ENCODE measurements around the gene SSR4.
"Not testable (repeated sequence)": the region's sequence is repeated elsewhere in the genome, so short reads cannot be mapped to it uniquely, and the experiment has no call there.

SSR4 gene

DNA sequence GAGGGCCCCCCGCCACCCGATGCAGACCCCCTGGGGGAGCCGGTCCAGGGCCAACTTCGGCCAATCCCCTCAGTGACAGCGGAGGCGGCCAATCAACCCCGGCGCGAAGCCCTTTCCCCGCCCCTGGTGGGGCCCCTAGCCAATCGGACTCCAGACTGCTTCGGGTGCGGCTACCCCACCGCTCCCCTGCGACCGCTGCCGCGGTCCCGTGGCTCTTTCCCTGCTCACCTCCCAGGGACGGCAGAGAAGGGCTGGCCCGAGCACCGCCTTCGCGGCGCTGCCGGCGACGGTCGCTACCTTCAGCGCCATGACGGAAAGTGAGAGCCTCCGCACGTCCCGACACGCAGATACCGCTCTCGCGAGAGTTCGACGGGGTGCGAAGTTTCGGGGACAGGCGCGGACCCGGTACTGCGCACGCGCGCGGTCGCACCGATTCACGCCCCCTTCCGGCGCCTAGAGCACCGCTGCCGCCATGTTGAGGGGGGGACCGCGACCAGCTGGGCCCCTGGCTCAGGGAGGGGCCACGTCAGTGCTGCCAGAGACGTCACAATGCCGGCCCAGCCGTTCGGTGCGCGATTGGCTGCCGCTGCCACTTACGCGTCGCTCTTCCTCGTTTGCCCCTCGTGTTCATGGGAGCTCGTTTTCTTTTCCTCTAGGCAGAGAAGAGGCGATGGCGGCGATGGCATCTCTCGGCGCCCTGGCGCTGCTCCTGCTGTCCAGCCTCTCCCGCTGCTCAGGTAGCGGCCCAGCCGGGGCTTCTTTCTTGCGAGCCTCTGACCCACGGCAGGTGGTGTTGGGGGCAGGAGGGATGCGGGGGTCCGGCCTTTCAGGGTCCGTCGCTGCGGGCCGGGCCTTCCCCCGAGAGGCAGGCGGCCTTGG lies at the start of gene SSR4, which contains the start of gene IDH3G:
Gene SSR4 (plus strand): TSS at position 651 of the 879 bp plus-strand sequence. CDS start 20 bp downstream, at position 671.
Gene IDH3G (minus strand): TSS at position 358 of the 879 bp plus-strand sequence. CDS start 49 bp downstream, at position 309.
- peak; percentile 96 for DNase-seq (ENCODE audit: low read depth)
- peak within 1 kb of the TSS; percentile 77 for H3K4me3 ChIP-seq (replicated peaks; ENCODE audit: low read depth, low read length)
- TF ChIP-seq, protein P1, sequence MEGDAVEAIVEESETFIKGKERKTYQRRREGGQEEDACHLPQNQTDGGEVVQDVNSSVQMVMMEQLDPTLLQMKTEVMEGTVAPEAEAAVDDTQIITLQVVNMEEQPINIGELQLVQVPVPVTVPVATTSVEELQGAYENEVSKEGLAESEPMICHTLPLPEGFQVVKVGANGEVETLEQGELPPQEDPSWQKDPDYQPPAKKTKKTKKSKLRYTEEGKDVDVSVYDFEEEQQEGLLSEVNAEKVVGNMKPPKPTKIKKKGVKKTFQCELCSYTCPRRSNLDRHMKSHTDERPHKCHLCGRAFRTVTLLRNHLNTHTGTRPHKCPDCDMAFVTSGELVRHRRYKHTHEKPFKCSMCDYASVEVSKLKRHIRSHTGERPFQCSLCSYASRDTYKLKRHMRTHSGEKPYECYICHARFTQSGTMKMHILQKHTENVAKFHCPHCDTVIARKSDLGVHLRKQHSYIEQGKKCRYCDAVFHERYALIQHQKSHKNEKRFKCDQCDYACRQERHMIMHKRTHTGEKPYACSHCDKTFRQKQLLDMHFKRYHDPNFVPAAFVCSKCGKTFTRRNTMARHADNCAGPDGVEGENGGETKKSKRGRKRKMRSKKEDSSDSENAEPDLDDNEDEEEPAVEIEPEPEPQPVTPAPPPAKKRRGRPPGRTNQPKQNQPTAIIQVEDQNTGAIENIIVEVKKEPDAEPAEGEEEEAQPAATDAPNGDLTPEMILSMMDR (IDR thresholded peaks at IDR 0.05; ENCODE audit: low read length, missing control alignments), result no peak

DNA sequence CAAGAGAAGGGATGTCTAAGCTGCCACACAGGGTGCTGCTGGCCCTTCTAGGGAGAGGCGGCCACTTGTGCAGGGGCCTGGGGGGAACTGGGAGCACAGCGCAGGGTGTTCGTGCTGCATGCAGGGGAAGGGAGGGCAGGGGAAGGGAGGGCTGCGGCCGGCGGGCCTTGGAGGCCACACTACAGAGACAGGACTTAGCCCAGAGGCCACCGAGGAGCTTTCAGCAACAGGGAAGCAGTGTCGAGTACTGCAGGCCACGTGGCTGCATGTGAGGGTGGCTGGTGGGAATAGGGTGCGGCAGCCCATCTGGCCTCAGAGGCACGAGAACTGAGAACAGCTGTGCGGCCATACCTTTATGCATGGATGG lies 49.4 kb upstream of the SSR4 start:
- DNase-seq (ENCODE audit: low read depth); H3K4me3 ChIP-seq (replicated peaks; ENCODE audit: low read depth, low read length): not testable (repeated sequence)

DNA sequence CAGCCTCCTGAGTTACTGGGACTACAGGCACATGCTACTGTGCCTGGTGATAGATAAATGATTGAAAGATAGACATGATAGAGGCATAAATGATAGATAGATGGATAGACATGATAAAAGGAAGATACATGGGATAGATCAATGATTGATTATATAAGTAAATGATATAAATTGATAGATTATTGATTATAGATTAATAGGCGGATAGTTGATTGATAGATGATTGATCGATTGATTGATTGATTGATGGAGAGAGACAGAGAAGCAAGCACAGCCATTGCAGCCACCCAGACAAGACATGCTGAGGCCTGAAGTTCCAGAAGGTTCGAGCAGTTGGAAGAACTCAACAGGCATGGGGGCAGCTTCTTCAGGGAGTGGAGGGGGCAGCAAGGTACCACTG lies 48.1 kb upstream of the SSR4 start:
- H3K4me3 ChIP-seq (replicated peaks; ENCODE audit: low read depth, low read length), result no peak overlapping the region
- DNase-seq (ENCODE audit: low read depth), result no peak

DNA sequence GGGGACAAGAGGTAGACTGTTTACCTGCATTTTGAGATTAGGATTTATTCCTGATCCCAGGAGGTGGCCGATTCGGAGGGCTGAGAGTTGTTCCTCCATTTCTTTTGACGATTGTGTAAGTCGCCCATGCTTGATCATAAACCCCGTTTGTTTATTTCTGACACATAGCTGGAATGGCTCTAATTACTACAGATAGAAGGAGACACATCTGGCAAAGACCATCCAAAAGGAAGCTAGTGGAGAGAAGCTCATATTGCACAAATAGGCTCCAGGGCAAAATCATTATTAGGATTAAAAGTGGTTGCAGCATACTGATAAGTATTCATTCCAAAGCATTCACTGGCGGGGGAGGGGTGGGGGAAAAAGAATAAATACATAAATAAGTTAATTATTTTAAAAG lies 47.5 kb upstream of the SSR4 start:
- not testable (repeated sequence) for DNase-seq (ENCODE audit: low read depth); H3K4me3 ChIP-seq (replicated peaks; ENCODE audit: low read depth, low read length)

More for the DNA sequence above, 48.1 kb upstream of the SSR4 start:
- TF ChIP-seq, protein P1 (IDR thresholded peaks at IDR 0.05; ENCODE audit: low read length, missing control alignments), result no peak

DNA sequence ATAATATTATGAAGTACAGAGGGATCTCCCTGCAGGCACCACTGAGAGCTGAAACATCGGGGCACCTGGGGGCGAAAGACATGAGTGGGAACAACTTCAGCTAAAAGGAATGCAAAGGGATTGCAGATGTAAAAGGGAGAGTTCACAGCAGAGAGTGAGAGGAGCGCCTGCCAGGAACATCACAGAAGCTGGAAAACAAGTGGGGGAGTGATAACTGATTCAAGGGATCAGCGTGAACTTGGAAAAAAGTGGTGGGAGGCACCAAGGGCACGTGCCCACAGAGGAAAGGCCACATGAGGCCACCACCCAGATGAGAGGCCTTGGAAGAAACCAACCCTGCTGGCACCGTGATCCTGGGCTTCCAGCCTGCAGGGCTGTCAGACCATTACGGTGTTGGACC lies 45.5 kb upstream of the SSR4 start:
- not testable (repeated sequence) for H3K4me3 ChIP-seq (replicated peaks; ENCODE audit: low read depth, low read length); DNase-seq (ENCODE audit: low read depth)

DNA sequence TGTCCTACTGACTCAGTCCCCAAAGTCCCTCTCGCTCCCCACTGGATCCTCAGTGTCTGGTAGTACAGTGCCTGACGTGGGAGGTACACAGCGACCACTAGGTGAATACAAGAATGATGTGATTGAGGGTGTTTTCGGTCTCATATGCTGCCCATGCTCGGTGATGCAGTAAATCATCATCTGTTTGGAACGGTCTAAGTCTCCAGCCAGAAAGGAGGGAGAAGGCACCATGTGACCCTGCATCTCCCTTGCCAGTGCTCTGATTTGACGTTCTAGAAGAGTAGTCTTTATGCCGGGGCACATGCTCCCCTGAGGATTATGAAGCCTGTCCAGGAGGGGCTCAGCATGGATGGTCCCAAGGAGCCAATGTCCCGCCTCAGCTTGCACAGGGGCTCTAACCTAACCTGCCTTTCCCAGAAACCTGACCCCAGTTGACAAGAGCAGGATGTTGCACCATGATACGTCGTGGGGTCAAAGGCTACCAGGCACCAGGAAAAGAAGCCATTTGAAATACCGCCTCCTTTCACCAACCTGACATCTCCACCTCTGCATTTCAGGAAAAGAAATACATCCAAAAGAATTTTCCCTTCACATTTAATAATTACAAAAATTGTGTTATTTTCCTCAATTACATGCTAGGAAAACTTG lies 44.2 kb upstream of the SSR4 start:
- H3K4me3 ChIP-seq (replicated peaks; ENCODE audit: low read depth, low read length), result no peak overlapping the region
- DNase-seq (ENCODE audit: low read depth), result no peak
- TF ChIP-seq, protein P1 (IDR thresholded peaks at IDR 0.05; ENCODE audit: low read length, missing control alignments), result no peak

DNA sequence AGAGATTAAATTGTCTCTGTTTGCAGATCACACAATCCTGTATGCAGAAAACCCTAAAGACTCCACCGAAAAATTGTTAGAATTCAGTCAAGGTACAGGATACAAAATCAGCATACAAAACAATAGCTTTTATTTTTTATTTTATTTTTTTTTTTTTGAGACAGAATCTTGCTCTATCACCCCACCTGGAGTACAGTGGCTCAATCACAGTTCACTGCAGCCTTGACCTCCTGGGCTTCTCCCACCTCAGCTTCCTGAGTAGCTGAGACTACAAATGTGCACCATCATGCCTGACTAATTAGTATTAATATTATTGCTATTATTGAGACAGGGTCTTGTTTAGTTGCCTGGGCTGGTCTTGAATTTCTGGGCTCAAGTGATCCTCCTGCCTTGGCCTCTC lies 39.3 kb upstream of the SSR4 start:
- TF ChIP-seq, protein P1 (IDR thresholded peaks at IDR 0.05; ENCODE audit: low read length, missing control alignments), result no peak
- DNase-seq (ENCODE audit: low read depth), result no peak
- H3K4me3 ChIP-seq (replicated peaks; ENCODE audit: low read depth, low read length), result no peak overlapping the region

DNA sequence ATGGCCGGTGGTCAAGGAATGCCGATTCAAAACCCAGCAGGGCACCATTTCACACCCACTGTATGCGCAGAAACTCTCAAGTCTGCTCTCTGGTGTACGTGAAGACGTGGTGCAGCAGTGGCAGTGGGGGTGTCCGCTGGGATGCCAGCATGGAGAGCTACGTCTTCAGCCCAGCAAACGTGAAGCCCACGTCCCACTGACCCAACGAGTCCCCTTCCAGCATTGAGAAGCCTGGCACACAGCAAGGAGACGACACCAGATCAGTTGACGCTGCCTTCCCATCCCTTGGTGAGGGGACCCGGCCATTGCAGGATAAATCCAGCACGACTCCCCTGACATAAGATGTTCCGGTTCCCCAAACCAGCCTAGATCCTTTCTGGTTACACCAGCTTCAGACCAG lies 32.6 kb upstream of the SSR4 start:
- no peak overlapping the region for H3K4me3 ChIP-seq (replicated peaks; ENCODE audit: low read depth, low read length)
- TF ChIP-seq, protein P1 (IDR thresholded peaks at IDR 0.05; ENCODE audit: low read length, missing control alignments), result no peak
- DNase-seq (ENCODE audit: low read depth), result no peak
